Esophagus (tissue), 2 donors: ENCODE data around the gene SSR4. TPM values are rescaled to one million over a fixed set of nuclear protein-coding genes. Genes with fewer than 3 reads are reported as not detected.

Experiments used
- H3K27ac ChIP-seq, 2 donors: one replicate each; pipeline ENCODE4 v1.5.1; 2013; ENCODE audit warnings: low read depth in 2 of 2, mild to moderate bottlenecking in 2 of 2, inconsistent platforms in 1 of 2, low read length in 1 of 2, moderate library complexity in 1 of 2
- H3K27me3 ChIP-seq, 2 donors: one replicate each; pipeline ENCODE4 v1.6.1; 2013; ENCODE audit warnings: low read length in 2 of 2, control low read depth in 1 of 2, mild to moderate bottlenecking in 1 of 2; ENCODE audit not compliant: insufficient read depth in 2 of 2, control insufficient read depth in 1 of 2
- H3K36me3 ChIP-seq, 2 donors: one replicate each; pipeline ENCODE4 v1.6.1; 2013; ENCODE audit warnings: low read length in 1 of 2; ENCODE audit not compliant: control insufficient read depth in 2 of 2, insufficient read depth in 2 of 2
- H3K4me1 ChIP-seq, 2 donors: one replicate each; pipeline ENCODE4 v1.6.1; 2013; ENCODE audit warnings: low read length in 1 of 2; ENCODE audit not compliant: control insufficient read depth in 2 of 2, insufficient read depth in 2 of 2
- H3K4me3 ChIP-seq, 2 donors: one replicate each; pipeline ENCODE4 v1.5.1; 2013; ENCODE audit warnings: low read length in 2 of 2, mild to moderate bottlenecking in 2 of 2, low read depth in 1 of 2, moderate library complexity in 1 of 2
- H3K9me3 ChIP-seq, 2 donors: one replicate each; pipeline ENCODE4 v1.6.1; 2013; ENCODE audit warnings: mild to moderate bottlenecking in 2 of 2, low read depth in 1 of 2, low read length in 1 of 2, moderate library complexity in 1 of 2; ENCODE audit not compliant: control insufficient read depth in 2 of 2, insufficient read depth in 1 of 2
- WGBS, 2 donors: extraction: QIAGEN DNeasy Blood & Tissue Kit; methylation state at CpG; one replicate each; pipeline ENCODE4 v1.1.7; 2013; 5-methylcytosine and 5-hydroxymethylcytosine counted together
- polyA plus RNA-seq, 2 donors: library from polyadenylated mRNA; stranded (reverse); fragments of 200-250 nt; gene quantifications; one replicate each; pipeline ENCODE4 v1.2.3, GENCODE V29; 2013
- donor health status: healthy with polysubstance abuse.
- donor health status: Bipolar disorder and iron deficiency.

Gene SSR4
- polyA plus RNA-seq, 2 donors, result 308 to 359 TPM

DNA sequence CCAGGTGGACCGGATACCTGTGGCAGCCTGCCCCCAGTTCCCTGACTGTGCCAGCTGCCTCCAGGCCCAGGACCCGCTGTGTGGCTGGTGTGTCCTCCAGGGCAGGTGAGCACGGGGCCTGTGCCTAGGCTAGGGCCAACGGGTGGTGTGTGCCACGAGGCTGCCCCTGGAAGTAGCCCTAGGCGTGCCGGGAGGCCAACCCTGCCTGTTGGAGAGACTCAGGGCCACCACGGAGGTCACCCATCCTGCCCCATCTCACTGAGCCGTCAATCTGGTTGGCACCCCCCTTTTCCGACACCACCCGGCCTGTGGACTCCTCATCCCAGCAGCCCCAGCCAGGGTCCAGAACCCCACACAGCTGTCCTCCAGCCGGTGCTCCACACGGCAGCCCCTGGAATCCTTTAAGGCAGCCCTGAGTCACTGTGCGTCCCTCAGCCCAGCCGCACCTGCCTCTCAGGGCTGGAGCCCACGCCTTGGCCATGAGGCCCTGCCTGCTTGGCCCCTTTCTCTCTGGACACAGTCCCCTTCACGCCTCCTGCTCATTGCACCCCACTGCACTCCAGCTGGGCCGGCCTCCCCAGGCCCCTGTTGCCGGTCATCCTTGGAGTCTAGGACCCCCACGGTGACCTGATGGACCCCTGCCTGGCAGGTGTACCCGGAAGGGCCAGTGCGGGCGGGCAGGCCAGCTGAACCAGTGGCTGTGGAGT, 25.2 kb upstream of the SSR4 start:
- Histone ChIP-seq H3K36me3 (peaks cover 0 to 7% of the 10 kb centered on the region in 2 donors), H3K27me3 (no peaks in the 10 kb centered on the region), H3K27ac (no peak overlapping the region), H3K4me3 (no peak overlapping the region), H3K9me3 (no peaks in the 10 kb centered on the region), H3K4me1 (peaks cover 0 to 28% of the 10 kb centered on the region in 2 donors)
- WGBS, 2 donors, result 81 to 86% methylated on average over 23 of the region's 23 CpGs

DNA sequence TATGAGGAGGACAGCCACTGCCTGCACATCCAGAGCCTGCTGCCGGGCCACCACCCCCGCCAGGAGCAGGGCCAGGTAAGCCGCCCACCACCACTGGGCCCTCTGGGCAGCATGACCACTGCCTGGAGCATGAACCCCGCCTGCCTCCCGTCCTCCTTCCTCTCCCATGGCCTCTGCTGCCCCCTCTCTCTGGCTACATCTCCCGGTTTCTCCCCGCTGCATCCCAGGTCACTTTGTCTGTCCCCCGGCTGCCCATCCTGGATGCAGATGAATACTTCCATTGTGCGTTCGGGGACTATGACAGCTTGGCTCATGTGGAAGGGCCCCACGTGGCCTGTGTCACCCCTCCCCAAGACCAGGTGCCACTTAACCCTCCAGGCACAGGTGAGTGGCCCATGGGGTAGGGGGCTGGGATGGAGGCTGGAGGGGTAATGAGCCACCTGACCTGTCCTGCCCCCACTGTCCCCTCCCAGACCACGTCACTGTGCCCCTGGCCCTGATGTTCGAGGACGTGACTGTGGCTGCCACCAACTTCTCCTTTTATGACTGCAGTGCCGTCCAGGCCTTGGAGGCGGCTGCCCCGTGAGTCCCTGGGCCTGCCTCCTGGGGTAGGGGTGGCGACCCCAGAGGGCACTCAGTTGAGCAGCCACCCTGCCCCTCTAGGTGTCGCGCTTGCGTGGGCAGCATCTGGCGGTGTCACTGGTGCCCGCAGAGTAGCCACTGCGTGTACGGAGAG, 24.4 kb upstream of the SSR4 start:
- peaks cover 0 to 7% of the 10 kb centered on the region in 2 donors for H3K36me3 ChIP-seq
- no peak overlapping the region for H3K4me3 ChIP-seq
- 85% methylated on average over 25 of the region's 25 CpGs for WGBS, 2 donors
- no peaks in the 10 kb centered on the region for H3K27me3 ChIP-seq
- H3K27ac ChIP-seq, result no peak overlapping the region
- H3K4me1 ChIP-seq, result peaks cover 0 to 21% of the 10 kb centered on the region in 2 donors
- H3K9me3 ChIP-seq, result no peaks in the 10 kb centered on the region

- peaks cover 0 to 7% of the 10 kb centered on the region in 2 donors for H3K36me3 ChIP-seq
- peaks cover 0 to 14% of the 10 kb centered on the region in 2 donors for H3K4me1 ChIP-seq
- no peaks in the 10 kb centered on the region for H3K9me3 ChIP-seq
- H3K27ac ChIP-seq, result no peak overlapping the region
- H3K4me3 ChIP-seq, result no peak overlapping the region
- no peaks in the 10 kb centered on the region for H3K27me3 ChIP-seq
- 87 to 89% methylated on average over 18 of the region's 18 CpGs for WGBS, 2 donors
Observed at GRCh38 chrX:153770601-153771414, 23.7 kb upstream of the SSR4 start.

DNA sequence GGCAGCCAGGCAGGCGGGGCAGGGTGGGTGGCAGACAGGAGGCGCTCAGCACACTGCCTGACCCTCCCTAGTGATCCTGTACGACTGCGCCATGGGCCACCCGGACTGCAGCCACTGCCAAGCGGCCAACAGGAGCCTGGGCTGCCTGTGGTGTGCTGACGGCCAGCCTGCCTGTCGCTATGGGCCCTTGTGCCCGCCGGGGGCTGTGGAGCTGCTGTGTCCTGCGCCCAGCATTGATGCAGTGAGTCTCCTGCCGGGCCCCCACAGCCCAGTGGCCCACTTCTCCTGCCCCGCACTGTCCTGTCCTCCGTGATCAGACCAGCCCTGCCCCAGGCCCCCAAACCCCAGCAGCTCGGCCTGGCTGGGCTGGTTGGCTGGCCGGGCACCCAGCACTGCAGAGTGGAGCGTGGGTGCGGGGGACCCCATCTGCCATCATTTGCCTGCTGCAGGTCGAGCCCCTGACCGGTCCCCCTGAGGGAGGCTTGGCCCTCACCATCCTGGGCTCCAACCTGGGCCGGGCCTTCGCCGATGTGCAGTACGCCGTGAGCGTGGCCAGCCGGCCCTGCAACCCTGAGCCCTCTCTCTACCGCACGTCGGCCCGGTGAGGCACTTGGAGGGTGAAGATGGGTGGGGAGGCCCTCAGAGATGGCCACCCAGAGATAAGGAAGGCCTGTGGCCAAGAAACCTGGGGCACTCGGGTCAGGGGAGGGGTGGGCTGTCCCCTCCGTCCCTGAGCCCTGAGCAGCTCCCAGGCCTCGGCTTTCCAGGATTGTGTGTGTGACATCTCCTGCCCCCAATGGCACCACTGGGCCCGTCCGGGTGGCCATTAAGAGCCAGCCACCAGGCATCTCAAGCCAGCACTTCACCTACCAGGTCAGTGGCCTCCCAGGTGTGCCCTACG, 22.8 kb upstream of the SSR4 start:
- Histone ChIP-seq H3K36me3 (peaks cover 0 to 7% of the 10 kb centered on the region in 2 donors), H3K9me3 (no peaks in the 10 kb centered on the region), H3K27me3 (no peaks in the 10 kb centered on the region), H3K4me3 (no peak overlapping the region), H3K27ac (no peak overlapping the region), H3K4me1 (peaks cover 0 to 6% of the 10 kb centered on the region in 2 donors)
- 88 to 90% methylated on average over 32 to 37 of the region's 37 CpGs for WGBS, 2 donors

- Histone ChIP-seq H3K4me1 (no peaks in the 10 kb centered on the region), H3K27me3 (no peaks in the 10 kb centered on the region), H3K27ac (no peak overlapping the region), H3K36me3 (peaks cover 0 to 7% of the 10 kb centered on the region in 2 donors), H3K4me3 (no peak overlapping the region), H3K9me3 (no peaks in the 10 kb centered on the region)
- WGBS, 2 donors, result 80 to 82% methylated on average over 21 of the region's 21 CpGs
Observed at GRCh38 chrX:153772316-153773217, 21.9 kb upstream of the SSR4 start.

DNA sequence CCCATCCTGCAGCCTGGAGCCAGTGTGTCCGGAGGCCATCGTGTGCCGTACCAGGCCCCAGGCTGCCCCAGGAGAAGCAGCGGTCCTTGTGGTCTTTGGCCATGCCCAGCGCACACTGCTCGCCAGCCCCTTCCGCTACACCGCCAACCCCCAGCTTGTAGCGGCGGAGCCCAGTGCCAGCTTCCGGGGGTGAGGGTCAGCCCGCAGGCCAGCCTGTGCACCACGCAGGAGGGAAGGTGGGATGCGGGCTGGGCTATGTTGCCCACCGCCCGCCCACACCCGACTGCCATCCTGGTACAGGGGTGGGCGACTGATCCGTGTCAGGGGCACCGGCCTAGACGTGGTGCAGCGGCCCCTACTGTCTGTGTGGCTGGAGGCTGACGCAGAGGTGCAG, 21.3 kb upstream of the SSR4 start:
- Histone ChIP-seq H3K27me3 (no peaks in the 10 kb centered on the region), H3K9me3 (no peaks in the 10 kb centered on the region), H3K27ac (no peak overlapping the region), H3K4me1 (no peaks in the 10 kb centered on the region), H3K36me3 (peaks cover 0 to 9% of the 10 kb centered on the region in 2 donors), H3K4me3 (no peak overlapping the region)
- WGBS, 2 donors, result 94 to 95% methylated on average over 23 of the region's 23 CpGs

GRCh38 chrX:153773741-153774575, 20.5 kb upstream of the SSR4 start:
- H3K27me3 ChIP-seq, result no peaks in the 10 kb centered on the region
- WGBS, 2 donors, result 92 to 93% methylated on average over 45 to 48 of the region's 48 CpGs
- no peaks in the 10 kb centered on the region for H3K4me1 ChIP-seq
- no peak overlapping the region for H3K27ac ChIP-seq
- peaks cover 0 to 9% of the 10 kb centered on the region in 2 donors for H3K36me3 ChIP-seq
- no peaks in the 10 kb centered on the region for H3K9me3 ChIP-seq
- no peak overlapping the region for H3K4me3 ChIP-seq
